H1 (cell line): ENCODE measurements around the gene ARMC12. TPM values are rescaled to one million over a fixed set of nuclear protein-coding genes. Genes with fewer than 3 reads are reported as not detected.

ENCODE experiments used
- CHD2 ChIP-seq: IDR thresholded peaks from 2 replicates; pipeline ENCODE4 v1.6.1; 2012; ENCODE audit warnings: low read length, improper control_type of control experiment
- CHD7 ChIP-seq: fragments of 300-600 bp; sonication (generic); IDR thresholded peaks from 2 replicates; pipeline ENCODE4 v1.7.1; 2012; ENCODE audit warnings: low read length, moderate library complexity, mild to moderate bottlenecking, inconsistent platforms; ENCODE audit not compliant: insufficient replicate concordance
- EZH2 ChIP-seq: fragments of 200-600 bp; sonication (generic); IDR thresholded peaks from 2 replicates; pipeline ENCODE4 v1.7.1; 2012; ENCODE audit warnings: low read depth, mild to moderate bottlenecking, moderate library complexity, low read length, inconsistent platforms; ENCODE audit not compliant: severe bottlenecking
- NANOG ChIP-seq: IDR thresholded peaks from 2 replicates; pipeline ENCODE4 v1.6.1; 2011; ENCODE audit warnings: low read length, low read depth, mild to moderate bottlenecking, inconsistent platforms; ENCODE audit not compliant: insufficient read depth, poor library complexity, severe bottlenecking
- PHF8 ChIP-seq: fragments of 200-600 bp; sonication (generic); conservative IDR thresholded peaks from 2 replicates; pipeline ENCODE4 v1.7.1; 2012; ENCODE audit warnings: low read depth, mild to moderate bottlenecking, inconsistent platforms, low read length, moderate library complexity
- RNF2 ChIP-seq: fragments of 200-900, 300-1000 bp; sonication (generic); IDR thresholded peaks from 2 replicates; pipeline ENCODE4 v1.7.1; 2016; ENCODE audit warnings: borderline replicate concordance, low read depth, mild to moderate bottlenecking, antibody characterized with exemption, low read length; ENCODE audit not compliant: poor library complexity, severe bottlenecking; ENCODE audit errors: missing control alignments
- TEAD4 ChIP-seq: IDR thresholded peaks from 2 replicates; pipeline ENCODE4 v1.6.1; 2012; ENCODE audit warnings: low read depth, low read length, inconsistent platforms, mixed read lengths
- ZNF274 ChIP-seq: IDR thresholded peaks from 2 replicates; pipeline ENCODE4 v1.7.0; 2012; ENCODE audit warnings: low read length, borderline replicate concordance; ENCODE audit errors: extremely low read depth
- polyA plus RNA-seq, 7 experiments: library from polyadenylated mRNA; depleted of rRNA in 3 of 7; stranded (reverse) in 5 of 7; unstranded in 2 of 7; fragments of >200 nt in 5 of 7; fragments of 200-250 nt in 2 of 7; gene quantifications; 1 replicate in 5 of 7; 2 replicates in 1 of 7; 4 replicates in 1 of 7; pipeline versions ENCODE4 v1.2.1 to v1.2.3, GENCODE V29; 2011 to 2013; ENCODE audit warnings: missing spikeins in 2 of 7, mixed read lengths in 2 of 7
- total RNA-seq: library from RNA; stranded (reverse); fragmentation: NEBNext Ultra II Directional; extraction: Animal tissue kit (Norgen Biotek cat#: 25700); gene quantifications from 2 replicates; pipeline ENCODE4 v1.2.1, GENCODE V29; 2021

The ARMC12 gene
- total and polyA plus RNA-seq, 2 of the 8 experiments (the other 6 are each of a cell fraction or from before 2014, with no cell fraction given): 0.86 to 3.7 TPM

GRCh38 chr6:35719830-35720733 lies 16.8 kb upstream of the ARMC12 start (continued):
- no peak for TF ChIP-seq CHD7
- no peak for TF ChIP-seq PHF8
- TF ChIP-seq TEAD4: no peak
- no peak for TF ChIP-seq RNF2
- TF ChIP-seq ZNF274: no peak
- no peak for TF ChIP-seq EZH2
- TF ChIP-seq CHD2: no peak
- TF ChIP-seq NANOG: no peak
